ENCODE data around the gene TFPI.
"Not testable (repeated sequence)": the region's sequence is repeated elsewhere in the genome, so short reads cannot be mapped to it uniquely, and the experiment has no call there.

Gene TFPI

DNA sequence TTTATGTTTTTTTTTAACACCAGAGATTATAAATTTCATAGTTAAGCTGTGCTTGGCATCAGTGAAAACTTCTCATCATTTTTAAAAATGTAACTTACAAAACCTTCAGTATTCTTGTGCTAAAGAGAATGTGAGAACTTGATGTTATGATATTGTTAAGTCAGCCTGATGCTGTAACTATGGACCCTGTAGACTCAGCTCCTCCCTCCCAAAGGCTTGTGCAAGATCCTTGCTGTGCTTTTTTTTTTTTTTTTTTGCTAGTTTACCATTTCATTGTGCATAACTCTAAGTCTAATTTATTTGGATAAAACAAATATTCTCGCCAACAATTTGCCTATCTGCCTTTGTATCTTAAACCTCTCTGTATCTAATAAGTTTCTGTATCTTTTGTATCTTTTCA is 12.9 kb upstream of the TFPI start:
- Histone ChIP-seq H3K4me2 (ENCODE audit: low read length, poor library complexity, severe bottlenecking) (no peak overlapping the region), H4K8ac (ENCODE audit: low read length) (no peak overlapping the region), H3K14ac (ENCODE audit: low read length in 2 of 2) (no peak overlapping the region), H3K4me3 (ENCODE audit: insufficient read depth in 1 of 2, low read depth in 1 of 2, low read length in 2 of 2) (no peak overlapping the region), H2BK5ac (ENCODE audit: low read depth, low read length, poor library complexity, severe bottlenecking) (no peak overlapping the region), H3K4ac (ENCODE audit: low read depth in 1 of 2, low read length in 2 of 2) (no peak overlapping the region), H3K27me3 (ENCODE audit: control insufficient read depth in 1 of 2, insufficient read depth in 1 of 2, low read length in 2 of 2) (no peaks in the 10 kb centered on the region), H3K9me3 (ENCODE audit: control insufficient read depth, low read length) (no peaks in the 10 kb centered on the region), H2BK120ac (ENCODE audit: low read depth, low read length) (no peak overlapping the region), H2BK12ac (ENCODE audit: low read length in 2 of 2) (no peak overlapping the region), H3K18ac (ENCODE audit: low read depth in 1 of 2, low read length in 2 of 2) (no peak overlapping the region), H2AK5ac (ENCODE audit: low read length, severe bottlenecking) (no peak overlapping the region), H3K36me3 (ENCODE audit: control insufficient read depth in 1 of 2, insufficient read depth in 2 of 2, low read depth in 1 of 2, low read length in 2 of 2) (no peaks in the 10 kb centered on the region), H3K27ac (ENCODE audit: low read length, poor library complexity, severe bottlenecking) (no peak overlapping the region), H4K91ac (ENCODE audit: low read length) (no peak overlapping the region), H3K9ac (ENCODE audit: low read length) (no peak overlapping the region), H3K4me1 (ENCODE audit: control insufficient read depth, insufficient read depth, low read depth, low read length) (no peaks in the 10 kb centered on the region), H2BK15ac (ENCODE audit: low read depth, poor library complexity, severe bottlenecking) (no peak overlapping the region), H3K79me1 (replicated peaks; ENCODE audit: low read length, poor library complexity, severe bottlenecking) (no peaks in the 10 kb centered on the region), H2AFZ (ENCODE audit: low read depth, low read length) (no peak overlapping the region), H3K23ac (ENCODE audit: low read length in 2 of 2) (no peak overlapping the region)
- no CpG with 5 or more reads among the region's 1 CpG for WGBS
- DNase-seq: peak; percentile 75

DNA sequence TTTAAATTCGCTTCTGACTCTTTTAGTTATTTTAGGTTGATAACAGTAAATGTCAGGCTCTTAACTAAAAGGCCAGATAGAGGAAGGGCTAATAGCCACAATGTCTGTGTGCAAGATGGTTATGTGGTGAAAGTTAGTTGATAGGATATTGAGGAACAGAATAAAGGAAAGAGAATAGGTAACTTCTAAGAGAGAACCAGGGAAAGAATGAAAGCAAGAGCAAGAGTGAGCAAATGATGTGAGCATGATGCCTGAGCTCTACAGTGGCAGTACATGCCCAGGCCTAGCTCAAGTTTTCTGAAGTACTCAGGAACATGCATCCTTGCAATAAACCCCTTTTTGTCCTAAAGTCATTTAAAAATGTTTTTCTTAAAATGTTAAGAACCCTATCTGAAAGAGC is 12.5 kb upstream of the TFPI start:
- Histone ChIP-seq H3K36me3 (ENCODE audit: control insufficient read depth in 1 of 2, insufficient read depth in 2 of 2, low read depth in 1 of 2, low read length in 2 of 2) (no peaks in the 10 kb centered on the region), H3K27me3 (ENCODE audit: control insufficient read depth in 1 of 2, insufficient read depth in 1 of 2, low read length in 2 of 2) (no peaks in the 10 kb centered on the region), H3K27ac (ENCODE audit: low read length, poor library complexity, severe bottlenecking) (no peak overlapping the region), H3K4me1 (ENCODE audit: control insufficient read depth, insufficient read depth, low read depth, low read length) (no peaks in the 10 kb centered on the region), H2BK15ac (ENCODE audit: low read depth, poor library complexity, severe bottlenecking) (no peak overlapping the region), H3K9ac (ENCODE audit: low read length) (no peak overlapping the region), H3K4me3 (ENCODE audit: insufficient read depth in 1 of 2, low read depth in 1 of 2, low read length in 2 of 2) (no peak overlapping the region), H3K18ac (ENCODE audit: low read depth in 1 of 2, low read length in 2 of 2) (no peak overlapping the region), H2BK12ac (ENCODE audit: low read length in 2 of 2) (no peak overlapping the region), H3K23ac (ENCODE audit: low read length in 2 of 2) (no peak overlapping the region), H3K4me2 (ENCODE audit: low read length, poor library complexity, severe bottlenecking) (no peak overlapping the region), H3K9me3 (ENCODE audit: control insufficient read depth, low read length) (no peaks in the 10 kb centered on the region), H3K4ac (ENCODE audit: low read depth in 1 of 2, low read length in 2 of 2) (no peak overlapping the region), H2AFZ (ENCODE audit: low read depth, low read length) (no peak overlapping the region), H2BK5ac (ENCODE audit: low read depth, low read length, poor library complexity, severe bottlenecking) (no peak overlapping the region), H3K14ac (ENCODE audit: low read length in 2 of 2) (no peak overlapping the region), H3K79me1 (replicated peaks; ENCODE audit: low read length, poor library complexity, severe bottlenecking) (no peaks in the 10 kb centered on the region), H4K8ac (ENCODE audit: low read length) (peak overlapping the region; percentile 27), H4K91ac (ENCODE audit: low read length) (no peak overlapping the region), H2AK5ac (ENCODE audit: low read length, severe bottlenecking) (no peak overlapping the region), H2BK120ac (ENCODE audit: low read depth, low read length) (no peak overlapping the region)
- no peak for DNase-seq
- WGBS: 100% methylated on average over 1 of the region's 1 CpG

DNA sequence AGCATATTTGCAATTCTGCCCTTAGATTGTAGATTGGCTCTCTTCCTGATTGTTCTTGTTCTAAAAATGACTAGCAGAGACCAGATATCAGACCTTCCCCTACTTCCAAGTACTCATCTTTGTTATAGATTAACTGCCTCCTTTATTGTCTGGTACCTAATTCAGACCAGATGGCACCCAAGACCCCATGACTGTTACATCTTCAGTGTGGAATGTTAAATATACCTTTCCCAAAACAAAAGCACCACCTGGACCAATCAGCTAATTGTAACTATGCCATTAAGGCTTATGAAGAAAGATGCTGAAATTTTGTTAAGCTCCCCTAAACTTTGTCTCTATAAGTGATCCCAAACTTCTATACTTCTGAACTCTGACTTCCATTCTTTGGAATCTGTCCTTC is 12.0 kb upstream of the TFPI start:
- Histone ChIP-seq H3K9ac (ENCODE audit: low read length) (no peak overlapping the region), H3K9me3 (ENCODE audit: control insufficient read depth, low read length) (no peaks in the 10 kb centered on the region), H2BK12ac (ENCODE audit: low read length in 2 of 2) (no peak overlapping the region), H2BK120ac (ENCODE audit: low read depth, low read length) (no peak overlapping the region), H2BK15ac (ENCODE audit: low read depth, poor library complexity, severe bottlenecking) (no peak overlapping the region), H3K14ac (ENCODE audit: low read length in 2 of 2) (no peak overlapping the region), H3K4me1 (ENCODE audit: control insufficient read depth, insufficient read depth, low read depth, low read length) (no peaks in the 10 kb centered on the region), H4K91ac (ENCODE audit: low read length) (no peak overlapping the region), H3K36me3 (ENCODE audit: control insufficient read depth in 1 of 2, insufficient read depth in 2 of 2, low read depth in 1 of 2, low read length in 2 of 2) (no peaks in the 10 kb centered on the region), H3K27ac (ENCODE audit: low read length, poor library complexity, severe bottlenecking) (no peak overlapping the region), H3K4me3 (ENCODE audit: insufficient read depth in 1 of 2, low read depth in 1 of 2, low read length in 2 of 2) (no peak overlapping the region), H3K27me3 (ENCODE audit: control insufficient read depth in 1 of 2, insufficient read depth in 1 of 2, low read length in 2 of 2) (no peaks in the 10 kb centered on the region), H2AK5ac (ENCODE audit: low read length, severe bottlenecking) (no peak overlapping the region), H3K4ac (ENCODE audit: low read depth in 1 of 2, low read length in 2 of 2) (no peak overlapping the region), H3K79me1 (replicated peaks; ENCODE audit: low read length, poor library complexity, severe bottlenecking) (no peaks in the 10 kb centered on the region), H2AFZ (ENCODE audit: low read depth, low read length) (no peak overlapping the region), H3K18ac (ENCODE audit: low read depth in 1 of 2, low read length in 2 of 2) (no peak overlapping the region), H3K23ac (ENCODE audit: low read length in 2 of 2) (no peak overlapping the region), H2BK5ac (ENCODE audit: low read depth, low read length, poor library complexity, severe bottlenecking) (no peak overlapping the region), H3K4me2 (ENCODE audit: low read length, poor library complexity, severe bottlenecking) (no peak overlapping the region), H4K8ac (ENCODE audit: low read length) (no peak overlapping the region)
- DNase-seq: no peak

DNA sequence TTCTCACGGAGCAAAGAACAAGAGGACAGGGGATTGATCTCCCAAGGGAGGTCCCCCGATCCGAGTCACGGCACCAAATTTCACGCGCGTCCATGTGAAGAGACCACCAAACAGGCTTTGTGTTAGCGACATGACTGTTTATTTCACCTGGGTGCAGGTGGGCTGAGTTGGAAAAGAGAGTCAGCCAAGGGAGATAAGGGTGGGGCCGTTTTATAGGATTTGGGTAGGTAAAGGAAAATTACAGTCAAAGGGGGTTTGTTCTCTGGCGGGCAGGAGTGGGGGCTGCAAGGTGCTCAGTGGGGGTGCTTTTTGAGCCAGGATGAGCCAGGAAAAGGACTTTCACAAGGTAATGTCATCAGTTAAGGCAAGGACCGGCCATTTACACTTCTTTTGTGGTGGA is 11.4 kb upstream of the TFPI start:
- H2AK5ac ChIP-seq (ENCODE audit: low read length, severe bottlenecking); H2BK120ac ChIP-seq (ENCODE audit: low read depth, low read length); H4K91ac ChIP-seq (ENCODE audit: low read length); H3K27ac ChIP-seq (ENCODE audit: low read length, poor library complexity, severe bottlenecking); H2BK5ac ChIP-seq (ENCODE audit: low read depth, low read length, poor library complexity, severe bottlenecking); H3K79me1 ChIP-seq (replicated peaks; ENCODE audit: low read length, poor library complexity, severe bottlenecking); H3K4me2 ChIP-seq (ENCODE audit: low read length, poor library complexity, severe bottlenecking); H2BK15ac ChIP-seq (ENCODE audit: low read depth, poor library complexity, severe bottlenecking); H3K27me3 ChIP-seq (ENCODE audit: control insufficient read depth in 1 of 2, insufficient read depth in 1 of 2, low read length in 2 of 2); H3K18ac ChIP-seq (ENCODE audit: low read depth in 1 of 2, low read length in 2 of 2); H3K4ac ChIP-seq (ENCODE audit: low read depth in 1 of 2, low read length in 2 of 2); DNase-seq; H3K4me1 ChIP-seq (ENCODE audit: control insufficient read depth, insufficient read depth, low read depth, low read length); H2BK12ac ChIP-seq (ENCODE audit: low read length in 2 of 2); H3K9ac ChIP-seq (ENCODE audit: low read length); H3K4me3 ChIP-seq (ENCODE audit: insufficient read depth in 1 of 2, low read depth in 1 of 2, low read length in 2 of 2); H3K14ac ChIP-seq (ENCODE audit: low read length in 2 of 2); H3K9me3 ChIP-seq (ENCODE audit: control insufficient read depth, low read length); H3K36me3 ChIP-seq (ENCODE audit: control insufficient read depth in 1 of 2, insufficient read depth in 2 of 2, low read depth in 1 of 2, low read length in 2 of 2); H4K8ac ChIP-seq (ENCODE audit: low read length); H2AFZ ChIP-seq (ENCODE audit: low read depth, low read length); H3K23ac ChIP-seq (ENCODE audit: low read length in 2 of 2): not testable (repeated sequence)
- WGBS: 79% methylated on average over 10 of the region's 11 CpGs
